ENCODE measurements around the gene TP73. TPM values are rescaled to one million over a fixed set of nuclear protein-coding genes. Genes with fewer than 3 reads are reported as not detected.
"Not testable (repeated sequence)": the region's sequence is repeated elsewhere in the genome, so short reads cannot be mapped to it uniquely, and the experiment has no call there.

The TP73 gene
- total RNA-seq, 1 donor from 2014 or later = 13.0 TPM

- peaks cover 5% of the 10 kb centered on the region for H3K4me1 Mint-ChIP-seq (ENCODE audit: low read depth, unreplicated experiment)
- H3K4me3 Mint-ChIP-seq (ENCODE audit: unreplicated experiment) = no peak overlapping the region
- H3K27me3 Mint-ChIP-seq (ENCODE audit: unreplicated experiment) = peaks cover 11% of the 10 kb centered on the region
- H3K36me3 Mint-ChIP-seq (ENCODE audit: unreplicated experiment) = no peaks in the 10 kb centered on the region
- H3K9me3 Mint-ChIP-seq (ENCODE audit: unreplicated experiment) = peaks cover 5% of the 10 kb centered on the region
- DNase-seq = no peak
- H3K27ac Mint-ChIP-seq (ENCODE audit: unreplicated experiment) = no peak overlapping the region
- TF ChIP-seq, protein P1, sequence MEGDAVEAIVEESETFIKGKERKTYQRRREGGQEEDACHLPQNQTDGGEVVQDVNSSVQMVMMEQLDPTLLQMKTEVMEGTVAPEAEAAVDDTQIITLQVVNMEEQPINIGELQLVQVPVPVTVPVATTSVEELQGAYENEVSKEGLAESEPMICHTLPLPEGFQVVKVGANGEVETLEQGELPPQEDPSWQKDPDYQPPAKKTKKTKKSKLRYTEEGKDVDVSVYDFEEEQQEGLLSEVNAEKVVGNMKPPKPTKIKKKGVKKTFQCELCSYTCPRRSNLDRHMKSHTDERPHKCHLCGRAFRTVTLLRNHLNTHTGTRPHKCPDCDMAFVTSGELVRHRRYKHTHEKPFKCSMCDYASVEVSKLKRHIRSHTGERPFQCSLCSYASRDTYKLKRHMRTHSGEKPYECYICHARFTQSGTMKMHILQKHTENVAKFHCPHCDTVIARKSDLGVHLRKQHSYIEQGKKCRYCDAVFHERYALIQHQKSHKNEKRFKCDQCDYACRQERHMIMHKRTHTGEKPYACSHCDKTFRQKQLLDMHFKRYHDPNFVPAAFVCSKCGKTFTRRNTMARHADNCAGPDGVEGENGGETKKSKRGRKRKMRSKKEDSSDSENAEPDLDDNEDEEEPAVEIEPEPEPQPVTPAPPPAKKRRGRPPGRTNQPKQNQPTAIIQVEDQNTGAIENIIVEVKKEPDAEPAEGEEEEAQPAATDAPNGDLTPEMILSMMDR (IDR thresholded peaks at IDR 0.05; ENCODE audit: partially characterized antibody, unreplicated experiment) = no peak
Observed at GRCh38 chr1:3722846-3723245, 70.5 kb downstream of the TP73 start.

DNA sequence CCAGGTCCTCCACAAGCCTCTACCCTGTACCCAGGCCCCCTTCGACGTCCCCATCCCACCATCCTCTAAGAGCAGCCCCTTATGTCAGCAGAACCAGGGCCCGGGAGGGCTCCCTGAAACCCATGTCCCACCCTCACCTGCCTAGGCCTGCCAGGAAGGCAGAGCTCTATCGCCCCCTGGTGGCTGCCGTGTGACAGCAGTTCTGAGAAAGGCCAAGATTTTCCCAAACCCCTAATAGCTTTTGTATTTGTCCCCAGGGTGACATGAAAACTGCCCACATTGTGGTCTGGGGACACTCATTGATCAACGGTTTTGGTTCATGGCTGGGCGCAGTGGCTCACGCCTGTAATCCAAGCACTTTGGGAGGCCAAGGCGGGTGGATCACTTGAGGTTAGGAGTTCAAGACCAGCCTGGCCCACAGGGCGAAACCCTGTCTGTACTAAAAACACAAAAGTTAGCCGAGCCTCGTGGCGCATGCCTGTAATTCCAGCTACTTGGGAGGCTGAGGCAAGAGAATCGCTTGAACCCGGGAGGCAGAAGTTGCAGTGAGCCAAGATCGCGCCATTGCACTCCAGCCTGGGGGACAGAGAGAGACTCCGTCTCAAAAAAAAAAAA lies 72.2 kb downstream of the TP73 start:
- not testable (repeated sequence) for H3K4me3 Mint-ChIP-seq (ENCODE audit: unreplicated experiment); H3K4me1 Mint-ChIP-seq (ENCODE audit: low read depth, unreplicated experiment); H3K9me3 Mint-ChIP-seq (ENCODE audit: unreplicated experiment); H3K36me3 Mint-ChIP-seq (ENCODE audit: unreplicated experiment); H3K27ac Mint-ChIP-seq (ENCODE audit: unreplicated experiment)
- peak; percentile 92 for DNase-seq
- TF ChIP-seq, protein P1 (IDR thresholded peaks at IDR 0.05; ENCODE audit: partially characterized antibody, unreplicated experiment) = peak; percentile 99
- peaks cover 15% of the 10 kb centered on the region for H3K27me3 Mint-ChIP-seq (ENCODE audit: unreplicated experiment)

GRCh38 chr1:3725366-3725765 lies 73.0 kb downstream of the TP73 start:
- Mint-ChIP-seq H3K27ac (ENCODE audit: unreplicated experiment) (no peak overlapping the region), H3K36me3 (ENCODE audit: unreplicated experiment) (no peaks in the 10 kb centered on the region), H3K27me3 (ENCODE audit: unreplicated experiment) (peaks cover 15% of the 10 kb centered on the region), H3K4me1 (ENCODE audit: low read depth, unreplicated experiment) (peaks cover 6% of the 10 kb centered on the region), H3K9me3 (ENCODE audit: unreplicated experiment) (peaks cover 6% of the 10 kb centered on the region), H3K4me3 (ENCODE audit: unreplicated experiment) (no peak overlapping the region)
- TF ChIP-seq, protein P1 (IDR thresholded peaks at IDR 0.05; ENCODE audit: partially characterized antibody, unreplicated experiment) = no peak
- no peak for DNase-seq

DNA sequence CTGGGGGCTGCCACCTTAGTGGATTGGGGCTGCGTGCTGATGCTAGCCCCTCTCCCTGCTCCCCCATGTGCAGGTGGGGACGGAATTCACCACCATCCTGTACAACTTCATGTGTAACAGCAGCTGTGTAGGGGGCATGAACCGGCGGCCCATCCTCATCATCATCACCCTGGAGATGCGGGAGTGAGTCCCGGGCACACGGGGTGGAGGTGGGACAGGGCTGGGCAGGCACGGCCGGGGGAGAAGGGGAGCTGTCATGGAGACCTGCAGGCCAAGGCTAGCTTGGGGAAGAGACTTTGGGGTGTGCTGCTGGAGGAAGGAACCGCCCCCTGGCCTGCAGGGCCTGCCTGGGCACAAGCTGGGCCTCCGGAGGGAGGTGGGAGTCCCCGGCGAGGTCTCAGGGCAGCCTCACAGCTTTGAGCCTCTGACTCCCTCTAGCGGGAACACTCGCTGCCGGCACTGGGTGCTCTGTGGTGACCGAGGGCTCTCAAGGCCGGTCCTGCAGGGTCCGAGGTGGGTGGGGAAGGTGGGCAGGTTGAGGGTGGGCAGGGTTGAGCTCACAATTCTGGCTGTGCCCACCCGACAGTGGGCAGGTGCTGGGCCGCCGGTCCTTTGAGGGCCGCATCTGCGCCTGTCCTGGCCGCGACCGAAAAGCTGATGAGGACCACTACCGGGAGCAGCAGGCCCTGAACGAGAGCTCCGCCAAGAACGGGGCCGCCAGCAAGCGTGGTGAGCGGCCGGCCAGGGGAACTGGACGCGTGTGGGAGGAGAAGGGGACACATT lies 74.9 kb downstream of the TP73 start:
- H3K27ac Mint-ChIP-seq (ENCODE audit: unreplicated experiment) = no peak overlapping the region
- H3K9me3 Mint-ChIP-seq (ENCODE audit: unreplicated experiment) = peaks cover 7% of the 10 kb centered on the region
- H3K4me1 Mint-ChIP-seq (ENCODE audit: low read depth, unreplicated experiment) = peaks cover 16% of the 10 kb centered on the region
- TF ChIP-seq, protein P1 (IDR thresholded peaks at IDR 0.05; ENCODE audit: partially characterized antibody, unreplicated experiment) = peak; percentile 17
- peaks cover 16% of the 10 kb centered on the region for H3K27me3 Mint-ChIP-seq (ENCODE audit: unreplicated experiment)
- no peaks in the 10 kb centered on the region for H3K36me3 Mint-ChIP-seq (ENCODE audit: unreplicated experiment)
- DNase-seq = peak; percentile 65
- no peak overlapping the region for H3K4me3 Mint-ChIP-seq (ENCODE audit: unreplicated experiment)

Data from glutamatergic neuron (in vitro differentiated cells).